ENCODE data around the gene RNU2-63P. TPM values are rescaled to one million over a fixed set of nuclear protein-coding genes. Genes with fewer than 3 reads are reported as not detected.
"Not testable (repeated sequence)": the region's sequence is repeated elsewhere in the genome, so short reads cannot be mapped to it uniquely, and the experiment has no call there.

Gene RNU2-63P
- total RNA-seq, 1 experiment from 2014 or later = not detected

DNA sequence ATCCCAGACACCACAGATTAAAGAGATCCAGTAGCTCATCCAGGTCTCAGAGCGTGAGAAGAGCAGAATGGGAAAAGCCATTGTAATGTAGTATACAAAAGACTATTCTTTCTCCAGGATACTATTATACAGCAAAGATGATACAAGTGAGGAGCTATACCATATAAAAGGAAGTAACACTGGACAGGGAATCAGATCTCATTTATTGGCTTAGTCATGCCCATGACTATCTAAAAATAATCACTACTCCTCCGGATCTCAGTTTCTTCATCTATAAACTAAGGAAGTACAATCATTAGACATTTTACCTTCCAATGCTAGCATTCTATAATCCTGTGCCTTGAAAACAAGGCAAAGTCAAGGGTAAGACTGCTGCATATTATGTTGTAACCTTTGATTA, 19.8 kb upstream of the RNU2-63P start:
- in situ Hi-C loops (cut with HindIII; ENCODE audit: low sequenced_read_pairs) = no loop called here

DNA sequence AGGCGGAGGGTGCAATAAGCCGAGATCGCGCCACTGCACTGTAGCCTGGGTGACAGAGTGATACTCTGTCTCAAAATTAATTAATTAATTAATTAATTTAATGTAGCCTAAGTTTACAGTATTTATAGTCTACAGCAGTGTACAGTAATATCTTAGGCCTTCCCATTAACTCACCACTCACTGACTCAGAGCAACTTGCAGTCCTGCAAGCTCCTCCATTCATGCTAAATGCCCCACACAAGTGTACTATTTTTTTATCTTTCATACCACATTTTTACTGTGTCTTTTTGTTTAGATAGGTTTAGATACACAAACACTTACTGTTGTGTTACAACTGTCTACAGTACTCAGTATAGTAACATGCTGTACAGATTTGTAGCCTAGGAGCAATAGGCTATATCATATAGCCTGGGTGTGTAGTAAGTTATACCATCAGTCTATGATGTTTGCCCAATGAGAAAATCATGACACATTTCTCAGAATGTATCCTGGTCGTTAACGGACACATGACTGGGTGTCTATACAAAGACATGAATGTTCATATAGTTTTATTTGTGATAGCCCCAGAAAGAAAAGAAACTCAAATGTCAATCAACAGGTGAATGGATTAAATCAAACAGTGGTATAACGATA, 15.8 kb upstream of the RNU2-63P start:
- DNase-seq (ENCODE audit: low spot score) = no peak
- in situ Hi-C loops (cut with HindIII; ENCODE audit: low sequenced_read_pairs) = no loop called here

More for the DNA sequence above, 19.8 kb upstream of the RNU2-63P start:
- no peak for DNase-seq (ENCODE audit: low spot score)

DNA sequence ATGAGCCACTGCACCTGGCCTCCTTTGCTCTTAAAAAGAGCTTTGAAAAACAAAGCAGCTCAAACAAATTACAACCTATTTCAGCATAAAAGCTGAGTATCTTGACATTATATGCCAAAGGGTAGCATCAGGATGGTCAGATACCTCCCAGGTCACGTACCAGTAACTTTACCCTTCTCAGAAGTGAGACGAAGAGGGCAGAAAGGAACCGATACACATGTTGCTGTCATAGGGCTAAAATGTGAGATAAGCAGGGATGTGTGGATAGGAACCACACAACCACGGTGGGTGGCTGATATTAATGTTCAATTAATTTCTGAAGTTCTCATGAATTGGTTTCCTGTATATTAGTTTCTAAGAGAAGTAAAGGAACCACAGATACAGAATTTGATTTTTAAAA, 12.6 kb upstream of the RNU2-63P start:
- in situ Hi-C loops (cut with HindIII; ENCODE audit: low sequenced_read_pairs) = no loop called here
- DNase-seq (ENCODE audit: low spot score) = no peak

DNA sequence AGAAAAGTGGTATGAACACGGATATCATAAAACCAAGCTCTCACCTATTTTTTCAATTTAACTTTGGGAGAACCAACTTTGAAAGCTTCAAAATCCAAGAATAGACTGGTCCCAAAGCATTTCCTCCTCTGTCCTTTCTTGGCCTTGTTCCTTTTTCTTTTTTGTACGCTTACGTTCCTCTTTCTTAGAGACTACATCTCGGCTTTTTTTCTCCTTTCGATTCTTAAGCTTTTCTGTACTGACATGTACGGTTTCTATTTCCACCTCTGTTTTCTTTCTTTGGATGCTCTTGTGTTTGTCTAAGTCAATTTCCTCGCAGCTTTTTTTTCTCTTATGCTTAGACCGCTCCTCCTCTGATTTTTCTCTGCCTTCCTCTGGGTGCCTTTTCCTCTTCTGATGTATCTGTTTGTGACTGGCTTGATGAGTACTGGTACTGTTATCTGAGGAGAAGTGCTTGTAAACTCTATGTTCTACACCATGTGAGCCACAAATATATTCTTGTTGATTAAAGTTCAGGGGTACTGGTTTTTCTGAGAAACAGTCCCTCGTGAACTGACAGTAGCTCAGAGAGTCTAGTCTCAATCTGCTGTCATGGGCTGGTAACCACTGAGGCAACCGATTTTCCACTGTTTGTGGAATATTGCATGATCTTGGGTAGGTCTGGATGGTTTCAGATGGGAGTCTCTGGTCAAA, 11.5 kb upstream of the RNU2-63P start:
- in situ Hi-C loops (cut with HindIII; ENCODE audit: low sequenced_read_pairs) = no loop called here
- no peak for DNase-seq (ENCODE audit: low spot score)

DNA sequence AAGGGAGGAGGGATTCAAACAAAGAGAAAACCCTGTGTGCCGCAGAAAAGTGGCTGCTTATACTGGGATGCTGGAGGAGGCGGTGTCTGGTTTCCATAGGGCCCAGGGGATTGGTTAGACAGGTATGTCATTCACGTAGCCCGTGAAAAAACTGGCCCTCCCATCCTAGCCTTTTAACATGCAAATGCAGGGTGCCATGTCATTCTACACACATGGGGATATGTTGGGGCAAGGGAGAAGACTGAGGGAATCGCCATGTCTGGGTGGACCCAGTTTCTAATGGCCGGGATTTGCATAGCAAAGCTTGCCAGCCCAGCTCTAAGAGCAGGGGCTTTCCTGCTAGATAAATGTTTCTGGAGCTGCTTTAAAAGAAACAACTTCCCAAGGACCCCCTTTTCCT, 8.2 kb upstream of the RNU2-63P start:
- in situ Hi-C loops (cut with HindIII; ENCODE audit: low sequenced_read_pairs) = no loop called here
- no peak for DNase-seq (ENCODE audit: low spot score)

DNA sequence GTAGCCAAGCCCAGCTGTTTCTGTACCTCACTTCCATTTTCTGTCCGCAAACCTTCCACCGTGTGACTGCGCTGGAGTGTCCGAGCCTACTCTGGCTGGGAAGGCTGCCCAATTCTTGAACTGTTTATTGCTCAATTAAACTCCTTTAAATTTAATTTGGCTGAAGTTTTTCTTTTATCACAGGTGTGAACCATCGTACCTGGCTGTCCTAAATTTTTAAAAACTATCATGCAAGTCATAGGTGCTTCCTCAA, 6.2 kb upstream of the RNU2-63P start:
- no peak for DNase-seq (ENCODE audit: low spot score)
- in situ Hi-C loops (cut with HindIII; ENCODE audit: low sequenced_read_pairs) = no loop called here

DNA sequence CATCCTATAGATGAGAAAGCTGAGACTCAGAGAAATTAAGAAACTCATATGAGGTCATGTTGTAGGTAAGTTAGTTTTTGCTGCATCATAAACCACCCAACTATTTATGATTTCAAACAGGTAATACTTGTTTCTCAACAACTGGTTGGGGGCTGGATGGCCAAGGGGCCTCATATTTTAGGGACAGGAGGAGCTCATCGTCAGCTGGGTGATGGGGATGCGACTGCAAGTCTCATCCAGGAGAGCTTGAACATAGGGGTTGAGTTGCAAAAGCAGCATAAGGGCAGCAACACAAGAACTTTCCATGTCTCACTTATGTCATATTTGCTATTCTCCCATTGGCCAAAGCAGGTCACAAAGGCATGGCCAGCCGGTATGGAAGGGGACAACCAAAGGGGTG, 3.6 kb upstream of the RNU2-63P start:
- no peak for DNase-seq (ENCODE audit: low spot score)
- in situ Hi-C loops (cut with HindIII; ENCODE audit: low sequenced_read_pairs) = no loop called here

DNA sequence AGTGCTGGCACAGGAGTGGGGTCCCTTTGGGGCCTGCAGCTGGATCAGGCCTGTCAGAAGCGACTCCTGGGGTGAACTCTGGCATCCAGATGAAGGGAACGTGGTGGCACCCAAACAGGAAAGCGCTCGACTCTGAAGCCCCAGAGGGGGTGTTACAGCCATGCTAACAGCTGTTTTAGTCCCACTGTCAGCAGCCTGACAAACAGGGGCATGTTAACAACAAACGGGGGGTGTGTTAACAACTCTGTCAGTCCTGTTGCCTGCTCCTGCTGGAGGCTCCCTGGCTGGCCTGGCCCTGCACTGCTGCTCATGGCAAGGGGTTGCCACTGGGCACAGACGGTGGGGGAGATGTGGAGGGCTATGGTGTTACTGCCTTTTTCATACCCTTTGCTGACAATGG, 2.6 kb upstream of the RNU2-63P start:
- in situ Hi-C loops (cut with HindIII; ENCODE audit: low sequenced_read_pairs) = no loop called here
- no peak for DNase-seq (ENCODE audit: low spot score)

DNA sequence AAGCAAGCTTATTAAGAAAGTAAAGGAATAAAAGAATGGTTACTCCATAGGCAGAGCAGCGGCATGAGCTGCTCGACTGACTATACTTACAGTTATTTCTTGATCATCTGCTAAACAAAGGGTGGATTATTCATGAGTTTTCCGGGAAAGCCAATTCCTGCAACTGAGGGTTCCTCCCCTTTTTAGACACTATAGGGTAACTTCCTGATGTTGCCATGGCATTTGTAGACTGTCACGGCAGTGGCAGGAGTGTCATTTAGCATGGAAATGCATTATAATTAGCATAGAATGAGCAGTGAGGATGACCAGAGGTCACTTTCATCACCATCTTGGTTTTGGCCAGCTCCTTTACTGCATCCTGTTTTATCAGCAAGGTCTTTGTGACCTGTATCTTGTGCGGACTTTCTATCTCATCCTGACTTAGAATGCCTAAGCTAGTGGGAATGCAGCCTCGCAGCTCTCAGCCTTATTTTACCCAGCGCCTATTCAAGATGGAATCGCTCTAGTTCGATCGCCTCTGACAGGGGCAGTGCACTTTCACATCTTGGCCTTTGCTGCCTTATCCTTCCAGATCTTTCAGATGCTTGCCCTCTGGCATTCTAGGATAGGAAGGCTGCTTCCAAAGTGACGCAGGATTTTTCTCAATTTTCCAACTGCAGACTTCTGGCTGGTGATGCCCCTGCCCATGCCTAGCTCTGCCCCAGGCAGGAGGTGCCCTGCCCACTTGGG, 1.9 kb upstream of the RNU2-63P start:
- DNase-seq (ENCODE audit: low spot score); in situ Hi-C loops (cut with HindIII; ENCODE audit: low sequenced_read_pairs): not testable (repeated sequence)

DNA sequence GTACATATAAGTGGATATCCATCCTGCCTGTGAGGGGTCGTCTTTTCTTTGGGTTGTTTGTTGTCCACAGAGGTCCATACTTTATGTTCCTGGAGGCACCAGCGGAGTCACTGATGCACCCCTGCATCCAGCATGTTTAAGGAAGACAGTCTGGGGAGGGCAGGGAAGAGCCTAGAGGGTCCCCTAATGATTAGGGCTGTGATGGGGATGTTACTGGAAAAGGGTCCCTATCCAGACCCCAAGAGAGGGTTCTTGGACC, 1.4 kb upstream of the RNU2-63P start:
- in situ Hi-C loops (cut with HindIII; ENCODE audit: low sequenced_read_pairs) = not testable (repeated sequence)

DNA sequence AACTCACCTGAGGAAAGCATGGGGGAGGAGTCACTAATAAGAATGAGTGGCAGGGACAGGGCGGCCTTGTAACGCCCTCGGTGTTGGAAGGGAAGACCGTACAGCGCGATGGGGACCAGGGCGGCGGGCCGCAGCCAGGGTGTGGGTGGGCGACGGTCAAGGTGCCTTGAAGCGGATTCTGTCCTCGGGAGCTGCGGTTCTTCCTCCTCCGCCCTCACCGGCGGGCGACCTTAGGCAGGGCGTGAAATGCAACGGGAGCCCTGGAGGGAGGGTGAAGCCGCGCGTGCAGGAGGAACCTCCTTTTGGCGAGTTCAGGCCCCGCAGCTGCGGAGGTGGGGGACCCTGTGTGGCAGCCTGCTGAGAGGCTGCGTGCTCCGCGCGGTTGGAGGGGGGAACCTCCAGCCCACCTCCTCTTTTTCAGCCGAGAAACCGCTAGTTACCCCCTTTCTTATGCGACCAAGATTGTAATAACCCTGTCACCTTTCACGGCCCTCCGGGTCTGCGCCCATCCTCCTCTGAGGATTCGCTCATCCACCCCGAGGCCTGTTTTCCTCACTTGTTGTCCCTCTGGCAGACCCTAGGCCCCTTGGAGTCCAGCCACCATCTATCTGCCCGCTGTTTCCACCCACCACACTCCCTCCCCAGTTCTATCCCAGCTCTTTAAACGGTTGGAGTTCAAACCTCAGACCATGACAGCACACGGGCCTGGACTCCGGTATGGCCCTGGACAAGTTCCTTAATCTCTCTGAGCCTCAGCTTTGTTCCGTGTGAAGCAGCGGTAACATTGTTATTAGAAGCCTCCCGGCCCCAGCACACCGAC, 823 bp upstream of the RNU2-63P start:
- in situ Hi-C loops (cut with HindIII; ENCODE audit: low sequenced_read_pairs) = no loop called here
- peak; percentile 77 for DNase-seq (ENCODE audit: low spot score)

More for the DNA sequence above, 1.4 kb upstream of the RNU2-63P start:
- DNase-seq (ENCODE audit: low spot score) = not testable (repeated sequence)

DNA sequence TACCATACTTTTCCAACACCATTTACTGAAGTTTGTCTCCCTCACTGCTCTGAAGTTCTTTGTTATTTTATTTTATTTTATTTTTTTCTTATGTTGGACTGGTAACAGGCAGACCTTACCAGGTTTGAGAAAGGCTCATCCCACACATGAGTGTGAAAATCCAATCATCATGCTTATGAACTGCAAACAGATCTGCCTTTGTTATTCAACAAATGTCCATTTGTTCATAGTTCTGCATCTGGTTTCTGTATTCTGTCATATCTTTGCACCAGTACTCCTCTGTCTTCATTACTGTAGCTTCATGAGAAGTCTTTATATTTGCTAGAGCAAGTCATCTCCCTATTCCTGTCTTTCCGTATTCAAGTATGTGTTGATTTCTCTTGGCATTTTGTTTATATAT, 5.3 kb downstream of the RNU2-63P start:
- in situ Hi-C loops (cut with HindIII; ENCODE audit: low sequenced_read_pairs) = no loop called here
- no peak for DNase-seq (ENCODE audit: low spot score)

DNA sequence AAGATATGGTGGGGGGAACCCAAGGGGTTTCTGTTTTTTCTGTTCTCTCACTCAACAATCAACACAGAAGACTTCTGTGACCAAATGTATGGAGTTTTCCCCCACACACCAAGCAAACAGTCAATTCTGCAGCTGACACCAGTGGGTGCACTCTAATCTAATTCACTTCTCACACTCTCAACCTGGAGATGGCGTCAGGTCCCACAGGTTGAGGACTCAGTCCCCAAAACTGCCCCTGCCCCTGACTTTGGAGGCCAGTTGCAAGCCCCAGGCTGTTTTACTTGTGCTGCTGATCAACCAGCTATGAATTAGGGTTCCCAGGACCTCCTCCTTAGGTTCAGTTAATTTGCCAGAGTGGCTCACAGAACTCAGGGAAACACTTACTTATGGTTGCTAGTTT, 6.2 kb downstream of the RNU2-63P start:
- DNase-seq (ENCODE audit: low spot score) = no peak
- in situ Hi-C loops (cut with HindIII; ENCODE audit: low sequenced_read_pairs) = no loop called here

DNA sequence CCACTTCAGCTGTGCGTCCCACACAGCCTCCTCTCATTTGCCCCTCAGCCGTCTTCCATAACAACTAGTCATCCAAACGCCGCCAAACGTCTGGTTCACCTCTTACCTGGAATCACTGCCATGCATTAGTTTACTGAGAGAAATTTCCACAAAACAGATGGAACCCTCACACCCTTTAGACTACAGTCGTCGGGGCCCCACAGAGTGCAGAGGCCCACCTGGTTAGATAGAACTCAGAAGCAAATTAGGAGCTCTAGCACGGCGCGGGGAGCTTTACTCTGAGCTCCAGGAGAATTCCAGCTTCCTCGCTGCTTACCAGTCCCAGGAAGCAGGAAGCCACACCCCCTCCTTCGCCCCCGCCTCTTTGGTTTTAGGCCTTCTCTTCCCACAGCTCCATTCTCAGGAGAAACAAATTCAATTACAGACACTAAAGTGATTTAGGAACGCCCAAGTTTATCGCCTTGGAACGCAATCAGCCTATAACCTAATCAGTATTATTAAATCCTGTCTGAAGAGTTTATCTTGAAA, 9.4 kb downstream of the RNU2-63P start:
- DNase-seq (ENCODE audit: low spot score) = no peak
- in situ Hi-C loops (cut with HindIII; ENCODE audit: low sequenced_read_pairs) = no loop called here

DNA sequence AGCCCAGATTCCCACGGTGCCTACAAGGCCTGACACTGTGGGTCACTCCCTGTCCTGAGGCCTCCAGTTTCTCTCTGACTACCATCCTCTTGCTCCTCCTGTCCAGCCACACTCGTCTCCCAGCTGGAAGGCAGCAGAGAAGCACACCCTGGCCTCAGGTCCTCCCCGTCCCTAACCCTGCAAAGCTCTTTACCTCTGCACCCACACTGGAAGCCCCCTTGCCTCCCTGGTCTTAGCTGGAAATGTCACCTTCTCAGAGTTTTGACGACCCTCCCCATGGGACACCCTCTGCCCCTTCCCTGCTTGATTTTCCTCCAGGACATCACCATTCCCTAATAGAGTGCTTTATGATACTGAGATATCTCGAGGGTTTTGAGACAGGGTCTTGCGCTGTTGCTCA, 10.6 kb downstream of the RNU2-63P start:
- in situ Hi-C loops (cut with HindIII; ENCODE audit: low sequenced_read_pairs) = no loop called here
- no peak for DNase-seq (ENCODE audit: low spot score)

DNA sequence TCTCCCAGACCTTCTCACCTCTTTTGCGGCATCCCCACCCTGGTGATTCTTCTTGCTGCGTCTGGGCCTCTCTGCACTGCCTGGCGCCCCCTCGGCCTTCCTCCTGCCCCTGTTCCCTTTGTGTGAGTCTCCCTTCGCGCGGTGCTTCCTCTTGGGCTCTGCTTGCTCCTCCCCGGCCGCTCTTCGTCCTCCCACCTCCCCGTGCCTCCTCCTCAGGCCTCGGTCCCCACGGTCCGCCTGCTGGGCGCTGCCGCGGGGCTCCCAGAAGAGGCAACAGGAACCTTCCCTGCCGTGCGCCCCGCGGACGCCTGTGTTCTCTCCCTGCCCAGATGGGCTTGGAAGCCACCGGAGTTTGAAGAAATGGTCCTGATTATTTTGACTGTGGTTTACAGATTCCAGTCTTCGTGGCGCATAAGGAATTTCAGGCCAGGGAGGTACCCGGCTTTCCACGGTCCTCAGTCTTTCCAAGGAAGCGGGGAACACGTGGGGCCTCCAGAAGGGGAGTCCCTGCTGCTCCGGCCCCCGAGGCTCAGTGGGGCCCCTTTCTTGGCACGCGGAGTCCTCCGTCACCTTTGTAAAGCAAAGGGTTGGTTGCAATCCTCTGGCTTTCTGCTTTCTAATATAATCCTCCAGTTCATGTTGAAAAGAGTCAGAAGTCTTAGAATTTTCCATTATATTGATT, 13.1 kb downstream of the RNU2-63P start:
- DNase-seq (ENCODE audit: low spot score) = no peak
- in situ Hi-C loops (cut with HindIII; ENCODE audit: low sequenced_read_pairs) = no loop called here

DNA sequence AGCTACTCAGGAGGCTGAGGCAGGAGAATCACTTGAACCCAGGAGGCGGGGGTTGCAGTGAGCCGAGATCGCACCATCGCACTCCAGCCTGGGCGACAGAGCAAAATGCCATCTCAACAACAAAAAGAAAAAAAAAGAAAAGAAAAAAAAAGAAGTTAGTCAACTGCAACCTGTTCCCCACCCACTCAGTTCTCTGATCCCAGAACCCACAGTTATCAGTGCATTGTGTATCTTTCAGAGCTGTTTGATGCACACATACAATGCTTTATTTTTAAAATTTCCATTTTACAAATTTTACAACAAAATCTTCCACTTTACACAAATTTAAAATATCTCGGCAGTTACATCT, 14.0 kb downstream of the RNU2-63P start:
- in situ Hi-C loops (cut with HindIII; ENCODE audit: low sequenced_read_pairs) = no loop called here
- no peak for DNase-seq (ENCODE audit: low spot score)

DNA sequence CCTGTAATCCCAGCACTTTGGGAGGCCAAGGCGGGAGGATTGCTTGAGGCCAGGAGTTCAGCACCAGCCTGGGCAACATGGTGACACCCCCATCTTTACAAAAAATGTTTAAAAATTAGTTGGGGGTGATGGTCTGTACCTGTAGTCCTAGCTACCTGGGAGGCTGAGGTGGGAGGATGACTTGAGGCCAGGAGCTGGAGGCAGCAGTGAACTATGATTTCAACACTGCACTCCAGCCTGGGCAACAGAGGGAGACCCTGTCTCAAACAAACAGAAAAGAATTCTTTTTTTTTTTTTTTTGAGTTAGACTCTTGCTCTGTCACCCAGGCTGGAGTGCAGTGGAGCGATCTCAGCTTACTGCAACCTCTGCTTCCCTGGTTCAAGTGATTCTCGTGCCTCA, 15.9 kb downstream of the RNU2-63P start:
- in situ Hi-C loops (cut with HindIII; ENCODE audit: low sequenced_read_pairs); DNase-seq (ENCODE audit: low spot score): not testable (repeated sequence)

DNA sequence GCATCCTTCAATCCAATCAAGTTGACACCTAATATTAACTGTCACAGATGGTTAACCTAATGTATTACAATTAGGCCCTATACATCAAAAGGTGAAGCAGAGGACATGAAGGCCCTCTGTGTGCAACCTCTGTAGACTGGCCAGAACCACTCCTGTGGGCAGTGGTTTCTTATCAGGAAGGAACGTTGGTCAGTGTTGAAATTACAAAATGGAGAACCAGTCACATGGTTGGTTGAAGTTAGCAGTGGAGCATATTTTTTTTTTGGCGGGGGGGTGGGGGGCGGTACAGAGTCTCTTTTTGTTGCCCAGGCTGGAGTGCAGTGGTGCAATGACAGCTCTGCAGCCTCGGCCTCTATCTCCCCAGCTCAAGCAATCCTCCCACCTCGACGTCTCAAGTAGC, 19.8 kb downstream of the RNU2-63P start:
- in situ Hi-C loops (cut with HindIII; ENCODE audit: low sequenced_read_pairs) = no loop called here

DNA sequence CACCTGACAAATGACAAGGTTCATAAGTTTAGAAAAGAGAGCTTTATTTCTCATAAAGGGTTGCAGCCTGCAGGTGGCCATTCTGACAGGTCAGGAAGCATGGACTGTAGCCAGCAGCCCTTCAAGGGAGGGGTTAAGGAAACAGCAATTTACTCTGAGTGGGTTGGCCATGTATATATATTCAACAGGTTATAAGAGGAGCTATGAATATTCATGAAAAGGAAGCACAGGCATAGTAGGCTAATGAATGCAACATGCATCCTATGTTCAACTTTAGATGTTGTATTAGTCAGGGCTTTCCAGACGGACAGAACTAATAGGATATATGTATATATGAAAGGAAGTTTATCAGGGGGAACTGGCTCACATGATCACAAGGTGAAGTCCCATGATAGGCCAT, 20.6 kb downstream of the RNU2-63P start:
- no peak for DNase-seq (ENCODE audit: low spot score)
- in situ Hi-C loops (cut with HindIII; ENCODE audit: low sequenced_read_pairs) = no loop called here

More for the DNA sequence above, 19.8 kb downstream of the RNU2-63P start:
- no peak for DNase-seq (ENCODE audit: low spot score)

All from G401 (cell line).